Sigmoid colon (tissue), 7 donors: Measurements from ENCODE around the gene MCOLN1. TPM values are rescaled to one million over a fixed set of nuclear protein-coding genes. Genes with fewer than 3 reads are reported as not detected.
"Not testable (repeated sequence)": the region's sequence is repeated elsewhere in the genome, so short reads cannot be mapped to it uniquely, and the experiment has no call there.

Source experiments
- DNase-seq: peaks from one replicate; pipeline ENCODE4 v3.0.0-alpha.2; 2019
- H3K27ac ChIP-seq, 4 donors: fragments of 200-600 bp; sonication (generic); one replicate each; pipeline ENCODE4 v1.5.1; 2016 to 2019; ENCODE audit warnings: mild to moderate bottlenecking in 1 of 4
- H3K27me3 ChIP-seq, 3 donors: fragments of 200-600 bp; sonication (generic); one replicate each; pipeline ENCODE4 v1.5.1; 2019; ENCODE audit warnings: mild to moderate bottlenecking in 1 of 3
- H3K36me3 ChIP-seq, 4 donors: fragments of 200-600 bp; sonication (generic); one replicate each; pipeline ENCODE4 v1.5.1; 2016 to 2019
- H3K4me1 ChIP-seq, 4 donors: fragments of 200-600 bp; sonication (generic); one replicate each; pipeline ENCODE4 v1.5.1; 2017 to 2019
- H3K4me3 ChIP-seq, 4 donors: fragments of 200-600 bp; sonication (generic); one replicate each; pipeline ENCODE4 v1.5.1; 2017 to 2019; ENCODE audit warnings: mild to moderate bottlenecking in 2 of 4, moderate library complexity in 1 of 4
- H3K9me3 ChIP-seq, 4 donors: fragments of 200-600 bp in 3 of 4; sonication (generic) in 3 of 4; one replicate each; pipeline versions ENCODE4 v1.5.1 to v1.6.1; 2013 to 2019
- EP300 ChIP-seq, 4 donors: sonication (generic); formaldehyde crosslinking; IDR thresholded peaks; one replicate each; pipeline ENCODE4 v1.6.1; 2017; ENCODE audit warnings: antibody characterized with exemption in 4 of 4
- POLR2A ChIP-seq, 2 donors: fragments of 450-650 bp; IDR thresholded peaks; one replicate each; pipeline ENCODE4 v1.6.1; 2016; ENCODE audit warnings: antibody characterized with exemption in 2 of 2, mild to moderate bottlenecking in 2 of 2, moderate library complexity in 2 of 2
- POLR2AphosphoS5 ChIP-seq, 4 donors: sonication (generic); formaldehyde crosslinking; IDR thresholded peaks; one replicate each; pipeline ENCODE4 v1.6.1; 2017; ENCODE audit warnings: antibody characterized with exemption in 4 of 4
- WGBS, 2 donors: extraction: QIAGEN DNeasy Blood & Tissue Kit; methylation state at CpG; one replicate each; pipeline ENCODE4 v1.1.7; 2013; 5-methylcytosine and 5-hydroxymethylcytosine counted together
- intact Hi-C: fragments of 100-400 bp; cut with DNase I; formaldehyde crosslinking; loops from one replicate; pipeline ENCODE4 v1.15.1; 2023
- polyA plus RNA-seq, 3 donors: library from polyadenylated mRNA; stranded (reverse); fragments of 200-250 nt; gene quantifications; one replicate each; pipeline ENCODE4 v1.2.3, GENCODE V29; 2013
- total RNA-seq, 4 donors: library from RNA; depleted of rRNA; stranded (reverse); fragments of >200 nt; gene quantifications; one replicate each; pipeline ENCODE4 v1.1.0, GENCODE V29; 2016
- TF ChIP-seq, protein P1 (sequence below), 4 experiments: fragments of 450-650 bp in 3 of 4; fragments of 200-600 bp in 1 of 4; IDR thresholded peaks; one replicate each; pipeline ENCODE4 v1.5.1; 2016 to 2019; ENCODE audit warnings: antibody characterized with exemption in 4 of 4, mild to moderate bottlenecking in 3 of 4, moderate library complexity in 2 of 4
- donor health status: healthy with polysubstance abuse.
- donor health status: Bipolar disorder and iron deficiency.
- donor health status: healthy.

Gene MCOLN1
- total and polyA plus RNA-seq, 7 donors = 15.5 to 23.7 (median 16.8) TPM

DNA sequence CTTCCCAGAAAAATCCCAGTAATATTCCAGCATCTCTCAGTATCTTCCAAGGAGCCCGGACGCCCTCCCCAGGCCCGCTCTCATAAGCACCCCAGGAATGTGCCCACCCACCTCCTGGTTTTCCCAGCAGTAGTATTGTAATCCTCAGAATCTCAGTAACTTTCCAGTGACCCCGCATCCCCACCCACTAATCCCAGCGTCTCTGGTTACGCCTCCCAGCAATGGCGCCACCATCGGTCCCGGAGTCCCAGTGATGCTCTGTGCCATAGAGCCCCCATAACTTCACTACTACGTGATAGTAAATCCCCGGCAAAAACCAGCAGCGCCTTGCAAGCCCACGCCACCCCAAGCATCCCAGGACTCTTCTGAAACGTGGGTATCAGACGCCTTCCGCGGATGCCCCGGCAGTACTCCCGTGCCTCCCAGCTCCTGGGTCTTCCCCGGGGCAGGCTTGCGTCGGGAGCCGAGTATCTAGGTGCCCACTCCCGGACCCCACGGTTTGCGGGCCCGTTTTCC is 12.2 kb downstream of the MCOLN1 start:
- no peaks in the 10 kb centered on the region for H3K27me3 ChIP-seq
- peaks cover 0 to 42% (median 16%) of the 10 kb centered on the region in 4 donors for H3K36me3 ChIP-seq
- H3K9me3 ChIP-seq = no peaks in the 10 kb centered on the region
- intact Hi-C loops = loop anchor here (1.0 to 10.0 kb wide), 4 partner anchors 17 to 800 kb away; partner anchors contain the start of genes GPR108, PEX11G and TRIP10
- DNase-seq = peak; percentile 92
- whole genome bisulfite sequencing, 2 donors = 0 to 1% methylated on average over 27 of the region's 27 CpGs
- peaks cover 0 to 27% (median 16%) of the 10 kb centered on the region in 4 donors for H3K4me1 ChIP-seq
- TF ChIP-seq POLR2AphosphoS5 (IDR thresholded peaks at IDR 0.05) = peak in 1 of 4 donors; percentile 31
- TF ChIP-seq, protein P1, sequence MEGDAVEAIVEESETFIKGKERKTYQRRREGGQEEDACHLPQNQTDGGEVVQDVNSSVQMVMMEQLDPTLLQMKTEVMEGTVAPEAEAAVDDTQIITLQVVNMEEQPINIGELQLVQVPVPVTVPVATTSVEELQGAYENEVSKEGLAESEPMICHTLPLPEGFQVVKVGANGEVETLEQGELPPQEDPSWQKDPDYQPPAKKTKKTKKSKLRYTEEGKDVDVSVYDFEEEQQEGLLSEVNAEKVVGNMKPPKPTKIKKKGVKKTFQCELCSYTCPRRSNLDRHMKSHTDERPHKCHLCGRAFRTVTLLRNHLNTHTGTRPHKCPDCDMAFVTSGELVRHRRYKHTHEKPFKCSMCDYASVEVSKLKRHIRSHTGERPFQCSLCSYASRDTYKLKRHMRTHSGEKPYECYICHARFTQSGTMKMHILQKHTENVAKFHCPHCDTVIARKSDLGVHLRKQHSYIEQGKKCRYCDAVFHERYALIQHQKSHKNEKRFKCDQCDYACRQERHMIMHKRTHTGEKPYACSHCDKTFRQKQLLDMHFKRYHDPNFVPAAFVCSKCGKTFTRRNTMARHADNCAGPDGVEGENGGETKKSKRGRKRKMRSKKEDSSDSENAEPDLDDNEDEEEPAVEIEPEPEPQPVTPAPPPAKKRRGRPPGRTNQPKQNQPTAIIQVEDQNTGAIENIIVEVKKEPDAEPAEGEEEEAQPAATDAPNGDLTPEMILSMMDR (IDR thresholded peaks at IDR 0.05) = no peak
- TF ChIP-seq POLR2A (IDR thresholded peaks at IDR 0.05) = no peak
- no peak for TF ChIP-seq EP300 (IDR thresholded peaks at IDR 0.05)
- peak overlapping the region; percentile 72 to 89 (median 84) for H3K4me3 ChIP-seq
- H3K27ac ChIP-seq = peak overlapping the region; percentile 87 to 97 (median 96)

DNA sequence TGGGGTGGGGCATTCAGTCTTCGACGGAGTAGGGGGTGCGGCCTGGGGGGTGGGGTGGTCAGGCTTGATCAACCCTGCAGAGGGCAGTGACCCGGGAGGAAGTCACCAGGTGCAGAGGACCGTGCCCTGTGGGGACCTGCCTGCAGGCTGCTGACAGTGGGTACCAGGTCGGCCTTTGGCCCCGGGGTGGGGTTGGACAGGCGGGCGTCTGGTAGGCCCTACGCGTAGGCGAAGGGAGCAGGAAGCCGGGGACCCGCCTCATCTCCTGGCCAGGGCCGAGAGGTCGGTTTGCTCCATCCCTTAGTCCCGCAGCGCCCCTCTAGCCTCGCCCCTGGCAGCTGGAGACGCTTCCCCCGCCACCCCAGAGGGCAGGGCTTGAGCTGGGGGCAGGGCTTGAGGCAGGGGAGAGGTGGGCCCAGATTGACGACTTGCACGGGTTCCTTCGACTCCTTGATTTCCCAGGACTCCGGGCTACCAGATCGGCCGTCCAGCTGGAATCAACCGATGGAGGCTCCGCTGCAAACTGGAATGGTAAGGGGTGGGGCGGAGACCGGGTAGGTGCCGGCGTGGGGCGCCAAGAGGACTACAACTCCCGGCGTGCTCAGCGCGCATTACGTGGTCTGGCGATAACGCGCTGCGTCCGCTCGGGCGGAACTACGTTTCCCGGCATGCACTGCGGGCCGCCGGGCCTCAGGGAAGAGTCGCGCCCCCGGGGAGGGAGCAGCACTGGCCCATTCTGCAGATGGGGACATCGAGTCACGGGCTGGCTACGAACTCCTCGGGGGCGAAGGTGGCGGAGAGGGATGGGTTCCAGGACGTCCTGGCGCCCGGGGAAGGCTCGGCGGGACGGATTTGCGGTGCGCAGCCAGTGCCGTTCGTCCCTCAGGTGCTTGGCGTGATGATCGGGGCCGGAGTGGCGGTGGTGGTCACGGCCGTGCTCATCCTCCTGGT is 12.9 kb downstream of the MCOLN1 start, which contains the start of gene PNPLA6:
Gene PNPLA6 (plus strand): TSS at position 671 of the 951 bp plus-strand sequence. CDS start 72 bp downstream, at position 743.
- DNase-seq = peak; percentile 98
- intact Hi-C loops = loop anchor here (1.0 to 10.0 kb wide), 4 partner anchors 16 to 801 kb away; partner anchors contain the start of genes GPR108, PEX11G and TRIP10

DNA sequence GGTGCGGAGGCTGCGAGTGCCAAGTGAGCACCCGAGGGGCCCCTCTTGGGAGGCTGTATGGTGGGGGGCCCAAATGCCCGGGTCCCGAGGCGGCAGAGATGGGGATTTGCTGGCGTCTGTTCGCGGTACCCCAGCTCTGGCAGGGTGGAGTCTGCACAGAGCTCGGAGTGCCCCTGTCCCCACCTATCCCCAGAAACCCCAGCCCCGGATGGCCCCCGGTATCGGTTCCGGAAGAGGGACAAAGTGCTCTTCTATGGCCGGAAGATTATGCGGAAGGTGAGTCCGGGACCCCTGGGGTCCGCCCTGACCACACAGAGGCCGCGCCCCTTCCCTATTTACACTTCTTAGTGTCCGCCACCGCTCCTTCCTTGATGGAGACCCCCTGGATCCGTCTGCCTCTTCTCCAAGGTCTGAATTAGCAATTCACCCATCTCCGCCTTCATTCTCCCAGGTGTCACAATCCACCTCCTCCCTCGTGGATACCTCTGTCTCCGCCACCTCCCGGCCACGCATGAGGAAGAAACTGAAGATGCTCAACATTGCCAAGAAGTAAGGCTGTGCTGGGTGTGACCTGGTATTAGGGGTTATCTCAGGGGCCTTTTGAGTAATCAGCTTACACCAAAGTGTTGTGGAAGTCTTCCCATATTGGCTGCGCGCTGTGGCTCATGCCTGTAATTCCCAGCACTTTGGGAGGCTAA is 13.7 kb downstream of the MCOLN1 start:
- Histone ChIP-seq H3K27ac (peak overlapping the region; percentile 87 to 97 (median 96)), H3K4me1 (peaks cover 0 to 27% (median 16%) of the 10 kb centered on the region in 4 donors), H3K36me3 (peaks cover under 1 to 42% (median 26%) of the 10 kb centered on the region in 4 donors), H3K4me3 (peak overlapping the region; percentile 72 to 89 (median 84)), H3K27me3 (no peaks in the 10 kb centered on the region), H3K9me3 (no peaks in the 10 kb centered on the region)
- DNase-seq = no peak
- WGBS, 2 donors = 12 to 20% methylated on average over 30 of the region's 30 CpGs
- no peak for TF ChIP-seq POLR2AphosphoS5 (IDR thresholded peaks at IDR 0.05)
- intact Hi-C loops = loop anchor here (1.0 to 10.0 kb wide), 4 partner anchors 15 to 801 kb away; partner anchors contain the start of genes GPR108, PEX11G and TRIP10

More for the DNA sequence above, 12.9 kb downstream of the MCOLN1 start, which contains the start of gene PNPLA6:
- no peaks in the 10 kb centered on the region for H3K27me3 ChIP-seq
- H3K27ac ChIP-seq = peak within 1 kb of the TSS; percentile 87 to 97 (median 96)
- 0% methylated on average over 76 of the region's 76 CpGs for WGBS, 2 donors
- H3K4me3 ChIP-seq = peak within 1 kb of the TSS; percentile 72 to 89 (median 84)
- no peak for TF ChIP-seq EP300 (IDR thresholded peaks at IDR 0.05)
- peak; percentile 46 to 69 for TF ChIP-seq POLR2A (IDR thresholded peaks at IDR 0.05)
- peak; percentile 86 to 95 (median 90) for TF ChIP-seq POLR2AphosphoS5 (IDR thresholded peaks at IDR 0.05)
- H3K4me1 ChIP-seq = peaks cover 0 to 27% (median 16%) of the 10 kb centered on the region in 4 donors
- no peaks in the 10 kb centered on the region for H3K9me3 ChIP-seq
- H3K36me3 ChIP-seq = peaks cover 0 to 42% (median 18%) of the 10 kb centered on the region in 4 donors

DNA sequence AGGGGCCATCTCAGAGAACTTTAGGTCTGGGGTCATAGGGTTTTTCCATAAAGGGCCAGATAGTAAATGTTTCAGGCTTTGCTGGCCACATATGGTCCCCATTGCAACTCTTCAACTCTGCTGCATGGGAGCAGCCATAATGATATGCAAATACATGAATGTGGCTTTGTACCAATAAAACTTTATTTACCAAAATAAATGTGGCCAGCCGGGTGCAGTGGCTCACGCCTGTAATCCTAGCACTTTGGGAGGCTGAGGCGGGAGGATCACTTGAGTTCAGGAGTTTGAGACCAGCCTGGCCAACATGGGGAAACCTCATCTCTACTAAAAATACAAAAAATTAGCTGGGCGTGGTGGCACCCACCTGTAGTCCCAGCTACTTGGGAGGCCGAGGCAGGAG is 16.6 kb downstream of the MCOLN1 start:
- Histone ChIP-seq H3K36me3 (peaks cover 18 to 68% (median 50%) of the 10 kb centered on the region in 4 donors), H3K4me1 (peaks cover 0 to 18% (median 8%) of the 10 kb centered on the region in 4 donors)
- WGBS, 2 donors = 96 to 97% methylated on average over 5 of the region's 5 CpGs
- not testable (repeated sequence) for DNase-seq, H3K4me3 ChIP-seq, H3K27me3 ChIP-seq, H3K27ac ChIP-seq, H3K9me3 ChIP-seq
- intact Hi-C loops = loop anchor here (5.0 to 10.0 kb wide), 3 partner anchors 52 to 804 kb away; partner anchors contain the start of genes GPR108, PEX11G and TRIP10

DNA sequence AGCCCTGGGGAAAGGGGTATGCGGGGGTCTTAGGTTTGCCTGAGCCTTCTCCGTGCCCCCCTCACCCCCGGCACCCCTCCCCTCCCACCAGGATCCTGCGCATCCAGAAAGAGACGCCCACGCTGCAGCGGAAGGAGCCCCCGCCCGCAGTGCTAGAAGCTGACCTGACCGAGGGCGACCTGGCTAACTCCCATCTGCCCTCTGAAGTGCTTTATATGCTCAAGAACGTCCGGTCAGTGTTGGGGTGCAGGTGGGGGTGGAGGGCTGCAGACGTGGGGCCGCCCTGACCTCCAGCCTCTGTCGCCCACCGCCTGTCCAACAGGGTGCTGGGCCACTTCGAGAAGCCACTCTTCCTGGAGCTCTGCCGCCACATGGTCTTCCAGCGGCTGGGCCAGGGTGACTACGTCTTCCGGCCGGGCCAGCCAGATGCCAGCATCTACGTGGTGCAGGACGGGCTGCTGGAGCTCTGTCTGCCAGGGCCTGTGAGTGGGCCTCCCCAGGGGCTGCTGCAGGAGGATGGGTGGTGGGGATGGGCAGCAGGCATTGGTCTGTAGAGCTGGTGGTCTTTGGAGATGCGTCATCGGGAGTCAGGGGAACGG is 17.5 kb downstream of the MCOLN1 start:
- DNase-seq = no peak
- no peak for TF ChIP-seq POLR2AphosphoS5 (IDR thresholded peaks at IDR 0.05)
- no peak for TF ChIP-seq POLR2A (IDR thresholded peaks at IDR 0.05)
- TF ChIP-seq, protein P1 (IDR thresholded peaks at IDR 0.05) = no peak
- no peak for TF ChIP-seq EP300 (IDR thresholded peaks at IDR 0.05)
- peaks cover 0 to 16% (median 8%) of the 10 kb centered on the region in 4 donors for H3K4me1 ChIP-seq
- H3K27me3 ChIP-seq = no peaks in the 10 kb centered on the region
- H3K9me3 ChIP-seq = no peaks in the 10 kb centered on the region
- intact Hi-C loops = loop anchor here (5.0 to 10.0 kb wide), 3 partner anchors 53 to 805 kb away; partner anchors contain the start of genes GPR108, PEX11G and TRIP10
- no peak overlapping the region for H3K4me3 ChIP-seq
- H3K27ac ChIP-seq = no peak overlapping the region
- H3K36me3 ChIP-seq = peaks cover 18 to 76% (median 53%) of the 10 kb centered on the region in 4 donors
- 95 to 97% methylated on average over 28 of the region's 28 CpGs for WGBS, 2 donors
